ENCODE measurements around the gene ADCY1. TPM values are rescaled to one million over a fixed set of nuclear protein-coding genes. Genes with fewer than 3 reads are reported as not detected.

ADCY1 gene
- total RNA-seq, 1 donor from 2014 or later = 13.6 TPM

DNA sequence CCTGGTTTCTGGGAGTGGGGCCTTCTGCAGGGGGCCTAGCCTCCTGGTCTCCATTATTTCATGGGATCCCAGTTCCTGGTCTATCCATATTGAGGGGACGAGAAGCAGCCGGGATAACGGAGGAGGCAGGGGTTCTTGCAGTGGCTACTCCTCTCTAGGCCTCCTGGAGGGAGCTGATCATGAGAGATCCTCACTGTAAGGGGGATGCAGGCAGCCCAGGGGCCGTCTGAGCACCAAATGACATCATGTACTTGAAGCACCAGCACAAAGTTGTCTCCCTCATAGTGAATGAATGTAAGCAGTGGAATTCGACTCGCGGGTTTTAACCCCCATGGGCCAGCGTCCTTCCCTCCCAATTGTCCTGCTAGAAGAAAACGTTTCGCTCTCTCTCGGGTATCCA, 964 bp upstream of the ADCY1 start:
- H3K36me3 Mint-ChIP-seq (ENCODE audit: insufficient read depth) = no peaks in the 10 kb centered on the region
- H3K27ac Mint-ChIP-seq = peak overlapping the region; percentile 2
- H3K9me3 Mint-ChIP-seq (ENCODE audit: low read depth) = no peaks in the 10 kb centered on the region
- H3K4me1 Mint-ChIP-seq (ENCODE audit: low read depth) = peaks cover 4% of the 10 kb centered on the region
- peak overlapping the region; percentile 74 for H3K4me3 Mint-ChIP-seq (ENCODE audit: low read depth)
- no peak for DNase-seq (ENCODE audit: low spot score, unreplicated experiment)
- TF ChIP-seq, protein P1, sequence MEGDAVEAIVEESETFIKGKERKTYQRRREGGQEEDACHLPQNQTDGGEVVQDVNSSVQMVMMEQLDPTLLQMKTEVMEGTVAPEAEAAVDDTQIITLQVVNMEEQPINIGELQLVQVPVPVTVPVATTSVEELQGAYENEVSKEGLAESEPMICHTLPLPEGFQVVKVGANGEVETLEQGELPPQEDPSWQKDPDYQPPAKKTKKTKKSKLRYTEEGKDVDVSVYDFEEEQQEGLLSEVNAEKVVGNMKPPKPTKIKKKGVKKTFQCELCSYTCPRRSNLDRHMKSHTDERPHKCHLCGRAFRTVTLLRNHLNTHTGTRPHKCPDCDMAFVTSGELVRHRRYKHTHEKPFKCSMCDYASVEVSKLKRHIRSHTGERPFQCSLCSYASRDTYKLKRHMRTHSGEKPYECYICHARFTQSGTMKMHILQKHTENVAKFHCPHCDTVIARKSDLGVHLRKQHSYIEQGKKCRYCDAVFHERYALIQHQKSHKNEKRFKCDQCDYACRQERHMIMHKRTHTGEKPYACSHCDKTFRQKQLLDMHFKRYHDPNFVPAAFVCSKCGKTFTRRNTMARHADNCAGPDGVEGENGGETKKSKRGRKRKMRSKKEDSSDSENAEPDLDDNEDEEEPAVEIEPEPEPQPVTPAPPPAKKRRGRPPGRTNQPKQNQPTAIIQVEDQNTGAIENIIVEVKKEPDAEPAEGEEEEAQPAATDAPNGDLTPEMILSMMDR (IDR thresholded peaks at IDR 0.05; ENCODE audit: unreplicated experiment) = no peak
- H3K27me3 Mint-ChIP-seq = peaks cover 70% of the 10 kb centered on the region

DNA sequence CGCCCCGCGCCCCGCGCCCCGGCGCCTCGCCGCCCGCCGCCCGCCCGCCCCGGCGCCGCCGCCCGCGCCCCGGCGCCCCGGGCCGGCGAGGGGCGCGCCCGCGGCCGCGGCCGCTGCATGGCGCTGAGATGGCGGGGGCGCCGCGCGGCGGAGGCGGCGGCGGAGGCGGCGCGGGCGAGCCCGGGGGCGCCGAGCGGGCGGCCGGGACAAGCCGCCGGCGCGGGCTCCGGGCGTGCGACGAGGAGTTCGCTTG, 174 bp downstream of the ADCY1 start:
- DNase-seq (ENCODE audit: low spot score, unreplicated experiment) = no peak
- peaks cover 67% of the 10 kb centered on the region for H3K27me3 Mint-ChIP-seq
- TF ChIP-seq, protein P1 (IDR thresholded peaks at IDR 0.05; ENCODE audit: unreplicated experiment) = no peak
- no peak overlapping the region for H3K27ac Mint-ChIP-seq
- no peaks in the 10 kb centered on the region for H3K9me3 Mint-ChIP-seq (ENCODE audit: low read depth)
- H3K4me1 Mint-ChIP-seq (ENCODE audit: low read depth) = peaks cover 4% of the 10 kb centered on the region
- H3K4me3 Mint-ChIP-seq (ENCODE audit: low read depth) = no peak overlapping the region
- no peaks in the 10 kb centered on the region for H3K36me3 Mint-ChIP-seq (ENCODE audit: insufficient read depth)

DNA sequence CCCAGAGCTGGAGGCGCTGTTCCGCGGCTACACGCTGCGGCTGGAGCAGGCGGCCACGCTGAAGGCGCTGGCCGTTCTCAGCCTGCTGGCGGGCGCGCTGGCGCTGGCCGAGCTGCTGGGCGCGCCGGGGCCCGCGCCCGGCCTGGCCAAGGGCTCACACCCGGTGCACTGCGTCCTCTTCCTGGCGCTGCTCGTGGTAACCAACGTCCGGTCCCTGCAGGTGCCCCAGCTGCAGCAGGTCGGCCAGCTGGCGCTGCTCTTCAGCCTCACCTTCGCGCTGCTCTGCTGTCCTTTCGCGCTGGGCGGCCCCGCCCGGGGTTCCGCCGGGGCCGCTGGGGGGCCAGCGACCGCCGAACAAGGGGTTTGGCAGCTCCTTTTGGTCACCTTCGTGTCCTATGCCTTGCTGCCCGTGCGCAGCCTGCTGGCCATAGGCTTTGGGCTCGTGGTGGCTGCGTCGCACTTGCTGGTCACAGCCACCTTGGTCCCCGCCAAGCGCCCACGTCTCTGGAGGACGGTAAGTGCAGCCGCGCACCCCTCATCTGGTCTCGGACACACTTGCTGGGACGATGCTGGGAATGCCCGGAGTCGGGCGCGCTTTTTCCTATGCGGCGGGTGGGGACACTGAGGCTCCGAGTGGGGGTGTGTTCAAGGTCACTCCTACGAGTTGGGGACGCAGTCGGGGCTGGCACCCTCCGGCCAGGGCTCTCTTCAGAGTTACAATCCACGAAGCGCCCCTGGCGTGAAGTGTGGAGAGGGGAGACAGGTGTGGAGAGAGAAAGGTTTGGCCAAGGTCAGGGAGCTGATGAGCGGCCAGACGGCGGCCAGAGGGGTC, 717 bp downstream of the ADCY1 start:
- TF ChIP-seq, protein P1 (IDR thresholded peaks at IDR 0.05; ENCODE audit: unreplicated experiment) = peak; percentile 44
- peak; percentile 64 for DNase-seq (ENCODE audit: low spot score, unreplicated experiment)
- Mint-ChIP-seq H3K9me3 (ENCODE audit: low read depth) (no peaks in the 10 kb centered on the region), H3K4me3 (ENCODE audit: low read depth) (peak overlapping the region; percentile 75), H3K27ac (no peak overlapping the region), H3K27me3 (peaks cover 61% of the 10 kb centered on the region), H3K36me3 (ENCODE audit: insufficient read depth) (no peaks in the 10 kb centered on the region), H3K4me1 (ENCODE audit: low read depth) (peaks cover 4% of the 10 kb centered on the region)

- TF ChIP-seq, protein P1 (IDR thresholded peaks at IDR 0.05; ENCODE audit: unreplicated experiment) = no peak
- no peaks in the 10 kb centered on the region for H3K36me3 Mint-ChIP-seq (ENCODE audit: insufficient read depth)
- peak overlapping the region; percentile 75 for H3K4me3 Mint-ChIP-seq (ENCODE audit: low read depth)
- DNase-seq (ENCODE audit: low spot score, unreplicated experiment) = no peak
- peaks cover 4% of the 10 kb centered on the region for H3K4me1 Mint-ChIP-seq (ENCODE audit: low read depth)
- H3K27me3 Mint-ChIP-seq = peaks cover 55% of the 10 kb centered on the region
- H3K27ac Mint-ChIP-seq = no peak overlapping the region
- no peaks in the 10 kb centered on the region for H3K9me3 Mint-ChIP-seq (ENCODE audit: low read depth)
These were observed 1.5 kb downstream of the ADCY1 start for GRCh38 chr7:45575501-45576248.

DNA sequence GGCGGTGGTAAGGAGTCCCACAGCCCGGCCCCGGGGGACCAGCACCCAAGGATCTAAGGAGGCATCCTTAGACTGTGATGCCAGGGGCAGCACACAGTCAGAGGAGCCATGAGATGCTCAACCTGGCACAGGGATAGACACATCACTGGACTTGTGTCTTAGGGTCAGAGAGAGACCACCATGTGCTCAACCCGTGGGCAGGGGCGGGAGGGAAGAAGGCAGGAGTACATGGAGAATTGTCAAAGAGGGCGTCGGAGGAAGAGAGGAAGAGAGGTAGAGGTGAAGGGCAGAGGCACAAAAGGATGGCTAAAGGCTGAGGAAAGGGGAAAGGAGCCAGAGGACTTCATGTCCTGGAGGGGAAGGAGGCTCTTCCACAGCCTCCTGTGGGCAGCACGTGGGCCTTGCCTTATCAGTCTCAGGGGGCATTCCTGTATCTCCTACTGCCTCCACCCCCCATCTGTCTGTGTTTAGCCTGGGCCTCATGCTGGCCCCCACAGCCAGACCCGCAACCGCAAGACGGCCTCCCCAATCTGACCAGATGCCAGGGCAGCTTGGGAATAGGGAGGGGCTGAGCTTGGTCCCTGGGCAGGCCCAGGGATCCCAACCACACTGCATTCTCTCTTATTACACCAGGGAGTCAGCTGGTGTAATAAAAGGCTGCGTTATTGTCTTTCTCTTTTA, 2.2 kb downstream of the ADCY1 start:
- peak overlapping the region; percentile 75 for H3K4me3 Mint-ChIP-seq (ENCODE audit: low read depth)
- TF ChIP-seq, protein P1 (IDR thresholded peaks at IDR 0.05; ENCODE audit: unreplicated experiment) = no peak
- H3K27ac Mint-ChIP-seq = no peak overlapping the region
- DNase-seq (ENCODE audit: low spot score, unreplicated experiment) = no peak
- peaks cover 4% of the 10 kb centered on the region for H3K4me1 Mint-ChIP-seq (ENCODE audit: low read depth)
- H3K36me3 Mint-ChIP-seq (ENCODE audit: insufficient read depth) = no peaks in the 10 kb centered on the region
- no peaks in the 10 kb centered on the region for H3K9me3 Mint-ChIP-seq (ENCODE audit: low read depth)
- H3K27me3 Mint-ChIP-seq = peaks cover 52% of the 10 kb centered on the region

Data from progenitor cell of endocrine pancreas (in vitro differentiated cells).